Activated CD4-positive, alpha-beta memory T cell treated with anti-CD3 and anti-CD28 coated beads for 36 hours (primary cell): ENCODE results near the gene ZNF639. TPM values are rescaled to one million over a fixed set of nuclear protein-coding genes. Genes with fewer than 3 reads are reported as not detected.
"Not testable (repeated sequence)": the region's sequence is repeated elsewhere in the genome, so short reads cannot be mapped to it uniquely, and the experiment has no call there.

ENCODE experiments used
- CTCF ChIA-PET: fragments of 350-600 bp; sonication (Branson Sonifier 250); formaldehyde crosslinking; loops from one replicate; lab custom pipeline; 2021; ENCODE audit warnings: antibody characterized with exemption, inconsistent platforms; lab: Charles Lee
- POLR2A ChIA-PET: fragments of 350-600 bp; sonication (Branson Sonifier 250); formaldehyde crosslinking; loops from one replicate; lab custom pipeline; 2021; ENCODE audit warnings: antibody characterized with exemption; lab: Charles Lee
- DNase-seq: peaks from one replicate; pipeline ENCODE4 v3.0.0-alpha.2; 2020
- H3K27ac Mint-ChIP-seq: one replicate; pipeline ENCODE4 v1.8.0; 2021; ENCODE audit warnings: mixed read lengths
- H3K27me3 Mint-ChIP-seq: one replicate; pipeline ENCODE4 v1.8.0; 2021; ENCODE audit warnings: mixed read lengths
- H3K36me3 Mint-ChIP-seq: one replicate; pipeline ENCODE4 v1.8.0; 2021; ENCODE audit warnings: mixed read lengths
- H3K4me1 Mint-ChIP-seq: one replicate; pipeline ENCODE4 v1.8.0; 2021; ENCODE audit warnings: low read depth, mixed read lengths
- H3K4me3 Mint-ChIP-seq: one replicate; pipeline ENCODE4 v1.8.0; 2021; ENCODE audit warnings: mild to moderate bottlenecking, mixed read lengths
- H3K9me3 Mint-ChIP-seq: one replicate; pipeline ENCODE4 v1.8.0; 2021; ENCODE audit warnings: mixed read lengths
- intact Hi-C: fragments of 100-400 bp; cut with micrococcal nuclease; formaldehyde crosslinking; loops from one replicate; pipeline ENCODE4 v1.15.1; 2023
- total RNA-seq, 2 experiments: library from RNA; stranded (reverse); gene quantifications; one replicate each; pipeline ENCODE4 v1.2.3, GENCODE V29; 2021

ZNF639 gene, protein sequence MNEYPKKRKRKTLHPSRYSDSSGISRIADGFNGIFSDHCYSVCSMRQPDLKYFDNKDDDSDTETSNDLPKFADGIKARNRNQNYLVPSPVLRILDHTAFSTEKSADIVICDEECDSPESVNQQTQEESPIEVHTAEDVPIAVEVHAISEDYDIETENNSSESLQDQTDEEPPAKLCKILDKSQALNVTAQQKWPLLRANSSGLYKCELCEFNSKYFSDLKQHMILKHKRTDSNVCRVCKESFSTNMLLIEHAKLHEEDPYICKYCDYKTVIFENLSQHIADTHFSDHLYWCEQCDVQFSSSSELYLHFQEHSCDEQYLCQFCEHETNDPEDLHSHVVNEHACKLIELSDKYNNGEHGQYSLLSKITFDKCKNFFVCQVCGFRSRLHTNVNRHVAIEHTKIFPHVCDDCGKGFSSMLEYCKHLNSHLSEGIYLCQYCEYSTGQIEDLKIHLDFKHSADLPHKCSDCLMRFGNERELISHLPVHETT
- 10 to 100 TPM; 23.5 to 25.0 TPM for total RNA-seq

DNA sequence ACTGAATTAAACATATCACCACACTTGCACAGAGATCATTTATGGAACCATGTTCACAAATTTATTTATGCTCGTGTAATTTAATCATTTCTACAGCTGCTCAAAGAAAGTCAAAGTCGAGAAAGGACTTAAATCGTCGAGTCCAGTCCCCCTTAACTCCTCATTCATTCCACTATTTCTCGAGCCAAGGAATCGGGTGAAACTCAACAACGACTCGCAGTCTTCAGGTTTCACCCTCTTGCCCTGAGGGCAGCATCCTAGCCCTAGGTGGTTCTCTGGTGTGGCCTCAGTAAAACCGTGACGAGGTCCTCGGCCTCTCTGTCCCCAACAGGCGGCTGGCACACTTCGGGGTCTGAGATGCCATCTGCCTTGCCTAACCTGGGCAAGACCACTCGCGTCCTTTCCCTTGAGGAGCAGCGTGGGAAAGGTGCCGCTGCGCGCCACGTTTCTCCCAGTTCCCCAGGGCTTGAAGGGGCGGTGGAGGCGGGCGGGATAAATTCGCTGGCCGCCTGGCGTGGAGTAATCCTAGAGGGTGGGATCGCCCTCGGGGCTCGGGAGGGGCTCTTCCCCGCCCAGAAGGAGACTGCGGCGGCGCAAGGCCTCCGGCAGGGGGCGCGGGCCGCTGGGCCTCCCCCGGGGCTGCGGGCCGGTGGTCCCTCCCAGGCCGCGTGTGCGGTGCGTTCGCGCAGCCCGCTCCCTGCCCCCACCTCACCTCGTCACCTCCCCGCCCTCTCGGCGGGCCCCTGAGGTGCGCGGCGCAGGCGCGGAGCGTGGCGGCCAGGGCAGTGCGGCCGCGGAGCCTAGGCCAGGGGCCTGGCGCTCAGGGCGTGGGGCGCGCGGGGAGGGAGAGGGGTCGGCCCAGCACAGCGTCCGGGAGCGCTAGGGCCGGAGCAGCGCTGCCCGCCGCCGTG, at the start of gene ZNF639:
Gene ZNF639 (plus strand): TSS at position 746 of the 911 bp plus-strand sequence. CDS start 5,263 bp downstream, outside the sequence.
- H3K36me3 Mint-ChIP-seq, result peaks cover 12% of the 10 kb centered on the region
- ChIA-PET POLR2A (interaction anchor here (0.6 to 2.4 kb wide), 4 partner anchors 25 to 251 kb away, joined by 4 to 11 read pairs (median 4); partner anchors contain the start of genes MFN1, PIK3CA and ZMAT3), CTCF (interaction anchor here (0.8 to 2.3 kb wide), 7 partner anchors 8 to 306 kb away, joined by 3 to 24 read pairs (median 6); partner anchors contain the start of gene ZMAT3)
- peaks cover 29% of the 10 kb centered on the region for H3K4me1 Mint-ChIP-seq
- intact Hi-C loops, result loop anchor here (1.0 to 5.0 kb wide), 4 partner anchors 60 to 282 kb away; partner anchors contain the start of genes MRPL47, NDUFB5 and ZMAT3
- H3K27me3 Mint-ChIP-seq, result no peaks in the 10 kb centered on the region
- peak within 1 kb of the TSS; percentile 90 for H3K4me3 Mint-ChIP-seq
- no peaks in the 10 kb centered on the region for H3K9me3 Mint-ChIP-seq
- DNase-seq, result peak; percentile 86
- H3K27ac Mint-ChIP-seq, result peak within 1 kb of the TSS; percentile 93

DNA sequence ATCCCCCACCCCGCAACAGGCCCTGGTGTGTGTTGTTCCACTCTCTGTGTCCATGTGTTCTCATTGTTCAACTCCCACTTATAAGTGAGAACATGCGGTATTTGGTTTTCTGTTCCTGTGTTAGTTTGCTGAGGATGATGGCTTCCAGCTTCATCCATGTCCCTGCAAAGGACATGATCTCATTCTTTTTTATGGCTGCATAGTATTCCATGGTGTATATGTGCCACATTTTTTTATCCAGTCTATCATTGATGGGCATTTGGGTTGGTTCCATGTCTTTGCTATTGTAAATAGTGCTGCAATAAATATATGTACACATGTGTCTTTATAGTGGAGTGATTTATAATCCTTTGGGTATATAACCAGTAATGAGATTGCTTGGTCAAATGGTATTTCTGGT, 48.4 kb upstream of the ZNF639 start:
- H3K4me3 Mint-ChIP-seq, H3K36me3 Mint-ChIP-seq, H3K27ac Mint-ChIP-seq, intact Hi-C loops, H3K4me1 Mint-ChIP-seq, DNase-seq, POLR2A ChIA-PET, H3K9me3 Mint-ChIP-seq, CTCF ChIA-PET: not testable (repeated sequence)
- H3K27me3 Mint-ChIP-seq, result peaks cover 14% of the 10 kb centered on the region

DNA sequence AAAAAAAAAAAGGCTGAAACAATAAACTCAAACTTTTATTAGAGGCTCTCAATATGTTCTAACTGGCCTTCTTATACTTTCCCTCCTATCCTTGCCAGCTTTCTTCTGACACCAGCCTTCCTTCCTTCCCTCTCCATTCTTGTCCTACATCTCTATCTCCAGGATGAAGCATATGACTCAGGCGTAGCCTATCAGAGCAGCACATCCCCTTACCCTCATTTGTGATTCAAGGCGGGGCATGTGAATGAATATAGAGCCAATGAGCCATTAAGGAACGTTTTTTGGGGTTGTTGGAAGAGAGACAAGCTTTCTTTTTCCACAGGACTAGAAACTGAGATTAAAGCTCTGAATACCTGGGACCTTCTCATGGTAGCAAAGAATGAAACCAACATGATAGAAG, 46.8 kb upstream of the ZNF639 start:
- no peaks in the 10 kb centered on the region for H3K9me3 Mint-ChIP-seq
- H3K27me3 Mint-ChIP-seq, result peaks cover 17% of the 10 kb centered on the region
- POLR2A ChIA-PET, result no interaction called here
- H3K4me1 Mint-ChIP-seq, result no peaks in the 10 kb centered on the region
- intact Hi-C loops, result no loop called here
- no peak overlapping the region for H3K4me3 Mint-ChIP-seq
- H3K27ac Mint-ChIP-seq, result no peak overlapping the region
- H3K36me3 Mint-ChIP-seq, result no peaks in the 10 kb centered on the region
- DNase-seq, result no peak
- CTCF ChIA-PET, result no interaction called here

DNA sequence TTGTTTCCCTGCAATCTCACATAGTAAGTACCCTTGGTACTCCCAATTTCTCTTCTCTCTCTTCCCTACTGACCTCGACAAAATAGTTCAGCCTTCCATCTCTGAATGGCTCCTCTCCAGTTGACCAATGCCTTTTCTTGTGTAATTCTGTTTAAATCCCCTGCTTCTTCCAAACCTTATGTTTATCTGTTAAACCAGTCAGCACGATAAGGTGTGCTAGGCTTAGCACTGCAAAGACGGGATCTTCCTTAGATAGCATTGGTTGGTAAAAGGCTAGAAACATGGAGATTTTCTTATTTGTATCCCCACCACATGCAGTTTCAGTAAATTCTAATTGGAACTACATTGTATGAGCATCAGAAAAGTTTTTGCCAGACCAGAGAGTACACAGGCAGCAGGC, 46.1 kb upstream of the ZNF639 start:
- Mint-ChIP-seq H3K4me3 (no peak overlapping the region), H3K27ac (no peak overlapping the region), H3K36me3 (no peaks in the 10 kb centered on the region), H3K9me3 (no peaks in the 10 kb centered on the region), H3K27me3 (peaks cover 20% of the 10 kb centered on the region), H3K4me1 (no peaks in the 10 kb centered on the region)
- intact Hi-C loops, result no loop called here
- POLR2A ChIA-PET, result no interaction called here
- CTCF ChIA-PET, result no interaction called here
- DNase-seq, result no peak

GRCh38 chr3:179278151-179278550, 44.7 kb upstream of the ZNF639 start:
- H3K9me3 Mint-ChIP-seq, result no peaks in the 10 kb centered on the region
- CTCF ChIA-PET, result no interaction called here
- H3K36me3 Mint-ChIP-seq, result no peaks in the 10 kb centered on the region
- H3K4me1 Mint-ChIP-seq, result no peaks in the 10 kb centered on the region
- intact Hi-C loops, result no loop called here
- H3K27ac Mint-ChIP-seq, result no peak overlapping the region
- peaks cover 26% of the 10 kb centered on the region for H3K27me3 Mint-ChIP-seq
- POLR2A ChIA-PET, result no interaction called here
- no peak for DNase-seq
- no peak overlapping the region for H3K4me3 Mint-ChIP-seq

GRCh38 chr3:179278932-179279693, 43.7 kb upstream of the ZNF639 start:
- Mint-ChIP-seq H3K9me3 (no peaks in the 10 kb centered on the region), H3K36me3 (no peaks in the 10 kb centered on the region), H3K4me3 (no peak overlapping the region), H3K4me1 (no peaks in the 10 kb centered on the region), H3K27ac (no peak overlapping the region), H3K27me3 (peaks cover 27% of the 10 kb centered on the region)
- no peak for DNase-seq
- intact Hi-C loops, result no loop called here
- CTCF ChIA-PET, result no interaction called here
- POLR2A ChIA-PET, result no interaction called here

GRCh38 chr3:179279837-179280236, 43.0 kb upstream of the ZNF639 start:
- Mint-ChIP-seq H3K4me3 (no peak overlapping the region), H3K36me3 (no peaks in the 10 kb centered on the region), H3K27ac (no peak overlapping the region), H3K4me1 (no peaks in the 10 kb centered on the region), H3K27me3 (peaks cover 27% of the 10 kb centered on the region), H3K9me3 (no peaks in the 10 kb centered on the region)
- CTCF ChIA-PET, result no interaction called here
- POLR2A ChIA-PET, result no interaction called here
- no peak for DNase-seq
- intact Hi-C loops, result no loop called here

- H3K4me3 Mint-ChIP-seq, result no peak overlapping the region
- POLR2A ChIA-PET, result no interaction called here
- no peaks in the 10 kb centered on the region for H3K4me1 Mint-ChIP-seq
- no peaks in the 10 kb centered on the region for H3K36me3 Mint-ChIP-seq
- peaks cover 25% of the 10 kb centered on the region for H3K27me3 Mint-ChIP-seq
- DNase-seq, result no peak
- no peak overlapping the region for H3K27ac Mint-ChIP-seq
- no peaks in the 10 kb centered on the region for H3K9me3 Mint-ChIP-seq
- intact Hi-C loops, result no loop called here
- CTCF ChIA-PET, result no interaction called here
Observed at GRCh38 chr3:179281825-179282224, 41.0 kb upstream of the ZNF639 start.

DNA sequence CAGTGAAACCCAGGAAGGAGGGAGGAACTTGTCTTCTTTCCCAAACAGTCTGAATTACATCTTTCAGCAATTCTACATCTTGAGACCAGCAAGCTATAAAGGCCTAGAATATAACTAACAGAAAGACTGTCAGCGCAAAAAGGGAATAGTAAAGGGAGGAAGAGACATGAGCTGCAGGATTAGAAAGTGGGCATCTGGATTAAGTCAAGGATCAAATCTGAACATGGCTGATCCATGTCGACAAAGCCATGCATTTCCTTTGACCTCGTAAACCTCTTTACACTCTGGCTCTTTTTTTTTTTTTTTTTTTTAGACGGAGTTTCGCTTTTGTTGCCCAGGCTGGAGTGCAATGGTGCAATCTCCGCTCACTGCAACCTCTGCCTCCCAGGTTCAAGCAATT, 36.5 kb upstream of the ZNF639 start:
- Mint-ChIP-seq H3K36me3 (no peaks in the 10 kb centered on the region), H3K4me1 (no peaks in the 10 kb centered on the region), H3K4me3 (no peak overlapping the region), H3K9me3 (no peaks in the 10 kb centered on the region), H3K27me3 (peaks cover 10% of the 10 kb centered on the region), H3K27ac (no peak overlapping the region)
- intact Hi-C loops, result no loop called here
- no peak for DNase-seq
- ChIA-PET CTCF (no interaction called here), POLR2A (no interaction called here)

GRCh38 chr3:179288845-179289244, 34.0 kb upstream of the ZNF639 start:
- no peak for DNase-seq
- CTCF ChIA-PET, result no interaction called here
- Mint-ChIP-seq H3K36me3 (no peaks in the 10 kb centered on the region), H3K27me3 (peaks cover 5% of the 10 kb centered on the region), H3K27ac (no peak overlapping the region), H3K4me1 (no peaks in the 10 kb centered on the region), H3K4me3 (no peak overlapping the region), H3K9me3 (no peaks in the 10 kb centered on the region)
- intact Hi-C loops, result no loop called here
- POLR2A ChIA-PET, result no interaction called here

- Mint-ChIP-seq H3K9me3 (no peaks in the 10 kb centered on the region), H3K27me3 (peaks cover 5% of the 10 kb centered on the region), H3K4me1 (no peaks in the 10 kb centered on the region), H3K27ac (no peak overlapping the region), H3K4me3 (no peak overlapping the region), H3K36me3 (no peaks in the 10 kb centered on the region)
- DNase-seq, result no peak
- intact Hi-C loops, result no loop called here
- POLR2A ChIA-PET, result no interaction called here
- CTCF ChIA-PET, result no interaction called here
Observed at GRCh38 chr3:179289295-179289694, 33.5 kb upstream of the ZNF639 start.
